ENCODE results near the gene USP10.
A peak's percentile ranks its signal among the peaks of the same experiment; 100 is the strongest.

Gene USP10

GRCh38 chr16:84778720-84779119, 78.9 kb downstream of the USP10 start:
- no peak for DNase-seq

GRCh38 chr16:84780063-84780462, 80.3 kb downstream of the USP10 start:
- DNase-seq = no peak

GRCh38 chr16:84780544-84781376, 81.0 kb downstream of the USP10 start:
- no peak for DNase-seq

GRCh38 chr16:84782846-84783245, 83.0 kb downstream of the USP10 start:
- DNase-seq = no peak

- peak; percentile 95 for DNase-seq
These were observed 86.2 kb downstream of the USP10 start for GRCh38 chr16:84785843-84786581.

- peak; percentile 84 for DNase-seq
These were observed 86.9 kb downstream of the USP10 start for GRCh38 chr16:84786605-84787262.

GRCh38 chr16:84787263-84787622, 87.4 kb downstream of the USP10 start:
- peak; percentile 27 for DNase-seq

- no peak for DNase-seq
These were observed 89.2 kb downstream of the USP10 start for GRCh38 chr16:84788920-84789391.

- DNase-seq = no peak
These were observed 89.6 kb downstream of the USP10 start for GRCh38 chr16:84789431-84789830.

- DNase-seq = peak; percentile 4
These were observed 90.5 kb downstream of the USP10 start for GRCh38 chr16:84790301-84790700.

- no peak for DNase-seq
These were observed 91.3 kb downstream of the USP10 start for GRCh38 chr16:84791088-84791487.

GRCh38 chr16:84791501-84791900, 91.7 kb downstream of the USP10 start:
- DNase-seq = no peak

- DNase-seq = no peak
These were observed 94.4 kb downstream of the USP10 start for GRCh38 chr16:84794186-84794585.

GRCh38 chr16:84794626-84795025, 94.8 kb downstream of the USP10 start:
- no peak for DNase-seq

GRCh38 chr16:84795329-84796053, 95.7 kb downstream of the USP10 start:
- no peak for DNase-seq

- DNase-seq = no peak
These were observed 100.6 kb downstream of the USP10 start for GRCh38 chr16:84800158-84800978.

GRCh38 chr16:84803146-84803545, 103.3 kb downstream of the USP10 start:
- no peak for DNase-seq

- DNase-seq = no peak
These were observed 104.5 kb downstream of the USP10 start for GRCh38 chr16:84804326-84804725.

GRCh38 chr16:84806256-84806889, 106.6 kb downstream of the USP10 start:
- DNase-seq = no peak

GRCh38 chr16:84806890-84807258, 107.1 kb downstream of the USP10 start:
- DNase-seq = no peak

GRCh38 chr16:84807776-84808175, 108.0 kb downstream of the USP10 start:
- DNase-seq = no peak

- no peak for DNase-seq
These were observed 109.0 kb downstream of the USP10 start for GRCh38 chr16:84808826-84809225.
